GM06990 (cell line): ENCODE results near the gene LMX1B.
A peak's percentile ranks its signal among the peaks of the same experiment; 100 is the strongest.
"Not testable (repeated sequence)": the region's sequence is repeated elsewhere in the genome, so short reads cannot be mapped to it uniquely, and the experiment has no call there.

Experiments
- DNase-seq: peaks from one replicate; pipeline ENCODE4 v3.0.0-alpha.2; 2011; ENCODE audit not compliant: insufficient read length; ENCODE audit errors: extremely low read depth
- H3K27me3 ChIP-seq: replicated peaks from 2 replicates; pipeline ENCODE4 v1.6.0; 2011; ENCODE audit warnings: low read length; ENCODE audit not compliant: control insufficient read depth, insufficient read depth
- H3K36me3 ChIP-seq: 2 replicates; pipeline ENCODE4 v1.5.1; 2011; ENCODE audit warnings: low read length; ENCODE audit not compliant: control insufficient read depth, insufficient read depth
- H3K4me3 ChIP-seq: replicated peaks from 2 replicates; pipeline ENCODE4 v1.5.1; 2011; ENCODE audit warnings: low read depth, mild to moderate bottlenecking, control low read depth, low read length
- CTCF ChIP-seq: IDR thresholded peaks from 2 replicates; pipeline ENCODE4 v1.5.1; 2011; ENCODE audit warnings: low read length, control low read depth, mild to moderate bottlenecking, inconsistent platforms; ENCODE audit not compliant: insufficient read depth, poor library complexity, severe bottlenecking

LMX1B gene

GRCh38 chr9:126722252-126722921 is 108.7 kb downstream of the LMX1B start:
- Histone ChIP-seq H3K36me3 (no peaks in the 10 kb centered on the region), H3K4me3 (peak overlapping the region; percentile 84), H3K27me3 (no peaks in the 10 kb centered on the region)
- peak; percentile 87 for DNase-seq
- no peak for TF ChIP-seq CTCF

- Histone ChIP-seq H3K36me3 (no peaks in the 10 kb centered on the region), H3K4me3 (peak overlapping the region; percentile 84), H3K27me3 (no peaks in the 10 kb centered on the region)
- no peak for TF ChIP-seq CTCF
- peak; percentile 86 for DNase-seq
These were observed 109.4 kb downstream of the LMX1B start for GRCh38 chr9:126722922-126723806.

GRCh38 chr9:126723807-126724172 is 110.1 kb downstream of the LMX1B start:
- no peak for DNase-seq
- H3K27me3 ChIP-seq = no peaks in the 10 kb centered on the region
- no peaks in the 10 kb centered on the region for H3K36me3 ChIP-seq
- no peak for TF ChIP-seq CTCF
- peak overlapping the region; percentile 84 for H3K4me3 ChIP-seq

GRCh38 chr9:126724226-126724625 is 110.5 kb downstream of the LMX1B start:
- TF ChIP-seq CTCF = no peak
- Histone ChIP-seq H3K36me3 (no peaks in the 10 kb centered on the region), H3K4me3 (no peak overlapping the region), H3K27me3 (no peaks in the 10 kb centered on the region)
- no peak for DNase-seq

GRCh38 chr9:126725485-126725884 is 111.8 kb downstream of the LMX1B start:
- H3K4me3 ChIP-seq, H3K36me3 ChIP-seq, DNase-seq, H3K27me3 ChIP-seq: not testable (repeated sequence)

- not testable (repeated sequence) for DNase-seq, H3K36me3 ChIP-seq, H3K27me3 ChIP-seq, H3K4me3 ChIP-seq
These were observed 114.5 kb downstream of the LMX1B start for GRCh38 chr9:126728210-126728609.

- H3K27me3 ChIP-seq, H3K36me3 ChIP-seq, H3K4me3 ChIP-seq, DNase-seq: not testable (repeated sequence)
These were observed 116.9 kb downstream of the LMX1B start for GRCh38 chr9:126730592-126730991.
